MM.1S (cell line): ENCODE measurements around the gene ZSCAN25.

Experiments
- CTCF ChIP-seq: fragments of 300-600 bp; sonication (generic); IDR thresholded peaks from 2 replicates; pipeline ENCODE4 v1.5.1; 2016; ENCODE audit warnings: antibody characterized with exemption, low read length, mixed read lengths
- EZH2phosphoT487 ChIP-seq: fragments of 300-600 bp; sonication (generic); IDR thresholded peaks from 2 replicates; pipeline ENCODE4 v1.6.1; 2018; ENCODE audit warnings: antibody characterized with exemption, low read length

GRCh38 chr7:99628471-99629465 is 12.0 kb downstream of the ZSCAN25 start:
- TF ChIP-seq EZH2phosphoT487 (no peak), CTCF (no peak)
